NCI-H2171 (cell line): ENCODE measurements around the gene PCDHGA6.
"Not testable (repeated sequence)": the region's sequence is repeated elsewhere in the genome, so short reads cannot be mapped to it uniquely, and the experiment has no call there.

ENCODE experiments used
- DNase-seq: peaks from one replicate; lab custom pipeline; 2025; lab: John Stamatoyannopoulos, UW

The PCDHGA6 gene

GRCh38 chr5:141359790-141360426, 13.8 kb upstream of the PCDHGA6 start, which contains the start of gene PCDHGB2:
Gene PCDHGB2, plus strand, starts transcription at chr5:141359994. Its CDS starts 142 bp downstream, at chr5:141360136.
- DNase-seq, result no peak

- no peak for DNase-seq
Measured at GRCh38 chr5:141360685-141361084, 13.0 kb upstream of the PCDHGA6 start.

GRCh38 chr5:141362719-141363118, 11.0 kb upstream of the PCDHGA6 start:
- DNase-seq, result no peak

- DNase-seq, result no peak
Measured at GRCh38 chr5:141363952-141364660, 9.6 kb upstream of the PCDHGA6 start, which contains the start of gene PCDHGA5. Gene PCDHGA5, plus strand, starts transcription at chr5:141364162. Its CDS starts 169 bp downstream, at chr5:141364331.

GRCh38 chr5:141366016-141366896, 7.4 kb upstream of the PCDHGA6 start:
- DNase-seq, result no peak

GRCh38 chr5:141369994-141370848, 3.5 kb upstream of the PCDHGA6 start, which contains the start of gene PCDHGB3:
Gene PCDHGB3, plus strand, starts transcription at chr5:141370242. Its CDS starts 153 bp downstream, at chr5:141370395.
- no peak for DNase-seq

- no peak for DNase-seq
Measured at GRCh38 chr5:141371572-141372475, 1.9 kb upstream of the PCDHGA6 start.

GRCh38 chr5:141374627-141375026, 936 bp downstream of the PCDHGA6 start:
- DNase-seq, result no peak

- DNase-seq, result not testable (repeated sequence)
Measured at GRCh38 chr5:141375444-141376155, 1.9 kb downstream of the PCDHGA6 start.

- no peak for DNase-seq
Measured at GRCh38 chr5:141382469-141383294, 9.0 kb downstream of the PCDHGA6 start, which contains the start of gene PCDHGA7. Gene PCDHGA7, plus strand, starts transcription at chr5:141382742. Its CDS starts 158 bp downstream, at chr5:141382900.

- no peak for DNase-seq
Measured at GRCh38 chr5:141383345-141383744, 9.7 kb downstream of the PCDHGA6 start.

- DNase-seq, result no peak
Measured at GRCh38 chr5:141384471-141385267, 11.0 kb downstream of the PCDHGA6 start.

GRCh38 chr5:141387557-141388311, 14.0 kb downstream of the PCDHGA6 start, which contains the start of gene PCDHGB4:
Gene PCDHGB4, plus strand, starts transcription at chr5:141387698. Its CDS starts 187 bp downstream, at chr5:141387885.
- DNase-seq, result not testable (repeated sequence)

- no peak for DNase-seq
Measured at GRCh38 chr5:141388661-141389060, 15.0 kb downstream of the PCDHGA6 start.

GRCh38 chr5:141389153-141390042, 15.7 kb downstream of the PCDHGA6 start:
- DNase-seq, result no peak
